Inferior parietal cortex (tissue), 1 donor: ENCODE data around the gene NUMB.

Experiments
- DNase-seq: peaks from one replicate; pipeline ENCODE4 v3.0.0-alpha.2; 2016; ENCODE audit errors: extremely low spot score

NUMB gene

DNA sequence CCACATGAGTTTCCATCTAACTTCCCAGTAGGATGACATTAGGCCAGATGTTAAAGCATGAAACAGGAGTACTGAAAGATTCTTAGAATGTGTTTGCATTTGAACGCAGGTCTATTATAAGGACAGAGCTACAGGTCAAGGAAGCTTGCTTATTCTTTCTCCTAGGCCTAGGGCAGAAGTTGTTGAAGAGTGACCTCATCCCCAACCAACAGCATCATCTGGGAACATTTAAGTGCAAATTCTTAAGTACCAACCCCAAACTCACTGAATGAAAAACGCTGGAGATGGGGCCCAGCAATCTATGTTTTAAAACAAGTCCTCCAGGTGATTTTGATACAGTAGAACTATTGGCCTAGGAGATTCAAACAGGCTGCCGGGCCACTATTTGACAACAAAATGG lies 168.6 kb downstream of the NUMB start:
- no peak for DNase-seq

DNA sequence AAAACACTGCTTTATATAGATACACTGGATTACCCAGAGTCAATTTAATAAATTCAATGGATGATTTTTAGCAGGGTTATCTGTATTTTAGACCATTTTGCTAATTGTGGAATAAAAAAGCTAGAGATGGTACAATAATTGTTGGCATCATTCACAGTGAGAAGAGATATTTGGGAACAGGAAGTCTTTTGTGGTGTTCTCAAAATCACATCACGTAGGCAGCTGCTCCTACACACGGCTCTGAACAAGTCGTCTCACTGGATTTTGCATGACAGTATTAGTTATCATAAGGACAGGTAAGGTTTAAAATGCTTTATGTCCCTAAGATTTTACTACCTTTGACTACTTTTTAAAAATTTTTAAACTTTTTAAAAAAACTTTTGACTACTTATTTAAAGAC lies 169.0 kb downstream of the NUMB start:
- DNase-seq: peak; percentile 55

DNA sequence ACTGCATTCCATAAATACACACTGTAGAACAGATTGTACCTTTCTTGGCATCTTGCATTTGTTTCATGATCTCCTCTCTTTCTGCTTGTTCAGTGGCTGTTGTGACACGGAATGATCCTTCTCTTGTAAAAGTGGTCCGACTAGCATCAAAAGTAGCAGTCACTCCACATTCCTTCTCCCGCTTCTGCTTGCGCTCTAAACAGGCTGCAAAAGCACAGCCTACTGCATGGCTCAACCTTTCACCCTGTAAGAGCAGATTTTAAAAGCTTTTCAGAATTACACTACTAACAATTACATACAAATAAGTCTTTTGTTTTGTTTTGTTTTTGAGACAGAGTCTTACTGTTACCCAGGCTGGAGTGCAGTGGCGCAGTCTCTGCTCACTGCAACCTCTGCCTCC lies 171.3 kb downstream of the NUMB start:
- no peak for DNase-seq

DNA sequence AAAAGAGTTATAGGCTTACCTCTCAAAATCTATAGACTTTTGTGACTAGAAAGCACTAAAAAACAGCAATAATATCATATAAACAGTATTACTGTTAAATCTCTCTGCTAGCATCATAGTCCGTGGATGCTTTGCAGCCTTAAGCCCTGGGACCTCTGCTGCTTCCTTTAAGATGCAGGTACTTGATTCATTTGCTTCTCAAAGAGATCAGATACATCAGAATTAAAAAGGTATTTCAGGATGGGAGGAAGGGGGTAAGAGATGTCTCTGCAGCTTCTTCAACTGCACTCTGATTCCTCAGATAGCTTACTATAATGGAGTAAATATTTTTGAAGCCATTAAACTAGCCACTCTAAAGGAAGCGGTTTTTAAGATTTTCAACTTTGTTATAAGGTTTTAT lies 171.7 kb downstream of the NUMB start:
- no peak for DNase-seq

DNA sequence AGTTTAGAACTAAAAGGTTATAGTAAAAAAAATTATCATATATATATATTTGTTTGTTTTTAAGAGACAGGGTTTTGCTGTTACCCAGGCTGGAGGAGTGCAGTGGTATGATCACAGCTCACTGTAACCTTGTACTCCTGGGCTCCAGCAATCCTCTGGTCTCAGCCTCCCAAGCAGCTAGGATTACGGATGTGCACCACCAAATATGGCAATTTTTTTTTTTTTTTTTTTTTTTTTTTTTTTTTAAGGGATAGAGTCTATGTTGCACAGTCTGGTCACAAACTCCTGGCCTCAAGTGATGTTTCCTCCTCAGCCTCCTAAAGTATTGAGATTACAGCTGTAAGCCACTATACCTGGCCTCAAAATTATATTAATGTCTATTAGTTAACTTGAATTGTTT lies 172.4 kb downstream of the NUMB start:
- DNase-seq: no peak

DNA sequence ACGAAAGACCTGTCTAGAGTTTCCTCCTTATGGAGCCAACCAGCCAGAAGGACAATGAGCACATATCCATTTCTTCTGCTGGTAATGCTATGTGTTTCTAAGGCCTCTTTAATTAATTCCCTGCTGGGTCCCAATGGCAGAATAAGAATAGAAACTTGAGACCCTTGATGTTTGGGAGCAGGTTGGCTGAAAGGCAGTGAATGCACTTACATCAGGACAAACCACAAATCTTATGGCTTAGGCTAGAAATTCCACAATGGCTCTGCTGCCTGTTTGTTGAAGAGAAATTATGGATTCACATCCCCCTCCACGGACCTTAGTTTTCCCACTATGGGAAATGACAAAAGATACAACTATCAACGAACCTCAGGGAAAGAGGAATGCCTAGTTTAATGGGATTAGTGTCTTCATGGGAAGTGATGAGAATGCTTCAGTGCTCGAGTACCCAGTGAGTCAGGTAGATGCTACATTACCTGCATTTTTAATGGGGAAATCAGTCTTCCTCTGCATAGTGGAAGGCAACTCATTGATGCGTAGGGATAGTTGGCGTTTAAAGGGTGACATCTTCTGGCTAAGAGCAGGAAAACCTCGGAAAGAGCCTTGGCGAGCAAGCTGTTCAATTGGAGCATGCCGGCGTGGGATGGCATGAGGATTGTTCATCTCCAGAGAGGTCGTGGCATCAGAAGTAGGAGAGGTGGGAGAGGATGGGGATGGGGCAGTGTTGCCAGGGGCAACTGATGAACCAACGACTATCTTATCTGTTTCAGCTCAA lies 174.6 kb downstream of the NUMB start:
- peak; percentile 63 for DNase-seq

DNA sequence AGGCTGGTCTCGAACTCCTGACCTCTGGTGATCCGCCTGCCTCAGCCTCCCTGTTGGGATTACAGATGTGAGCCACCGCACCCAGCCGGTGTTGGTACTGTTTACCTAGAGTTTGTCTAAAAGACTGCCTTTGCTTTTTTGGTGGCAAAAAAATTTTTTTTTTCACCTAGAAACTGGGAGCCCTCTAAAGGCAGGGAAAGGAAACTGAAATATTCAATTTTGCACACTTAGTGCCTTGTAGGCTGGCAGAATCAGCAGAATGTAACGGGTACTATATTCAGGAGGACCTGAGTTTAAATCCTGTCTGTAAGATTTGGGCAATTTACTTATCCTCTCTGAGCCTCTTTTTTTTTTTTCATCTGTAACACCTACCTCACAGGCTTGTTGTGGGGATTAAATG lies 177.4 kb downstream of the NUMB start:
- no peak for DNase-seq

DNA sequence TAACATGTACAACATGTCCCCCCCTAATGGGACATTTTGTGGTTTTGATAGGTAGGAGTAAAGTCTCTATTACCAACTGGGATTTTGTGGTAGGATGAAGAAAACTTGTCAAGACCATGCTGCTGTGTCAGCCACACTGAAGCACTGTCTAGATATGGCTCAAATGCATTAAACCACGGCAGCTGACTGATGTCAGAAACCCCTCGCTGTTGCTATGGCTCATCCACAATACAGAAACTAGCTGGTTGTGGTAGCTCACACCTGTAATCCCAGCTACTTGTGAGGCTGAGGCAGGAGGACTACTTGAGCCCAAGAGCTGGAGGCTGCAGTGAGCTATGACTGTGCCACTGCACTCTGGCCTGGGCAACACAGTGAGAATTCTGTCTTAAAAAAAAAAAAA lies 181.0 kb downstream of the NUMB start:
- DNase-seq: no peak

DNA sequence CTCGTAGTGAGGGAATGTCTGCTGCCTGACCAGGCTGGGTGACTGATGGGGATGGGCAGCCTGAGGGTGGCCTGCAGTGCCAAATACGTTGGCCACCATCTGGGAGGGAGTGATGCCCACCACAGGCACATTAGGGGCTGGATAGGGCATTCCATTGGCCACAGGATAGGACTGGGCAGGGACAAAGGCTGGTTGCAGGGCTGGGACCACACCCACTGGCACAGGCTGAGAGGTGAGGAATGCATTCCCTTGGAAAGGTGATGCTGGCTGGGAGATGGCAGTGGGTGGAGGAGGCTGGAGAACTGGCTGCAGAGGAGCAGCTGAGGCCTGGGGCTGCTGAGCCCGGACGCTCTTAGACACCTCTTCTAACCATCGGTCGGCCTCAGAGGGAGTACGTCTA lies 181.5 kb downstream of the NUMB start:
- no peak for DNase-seq

DNA sequence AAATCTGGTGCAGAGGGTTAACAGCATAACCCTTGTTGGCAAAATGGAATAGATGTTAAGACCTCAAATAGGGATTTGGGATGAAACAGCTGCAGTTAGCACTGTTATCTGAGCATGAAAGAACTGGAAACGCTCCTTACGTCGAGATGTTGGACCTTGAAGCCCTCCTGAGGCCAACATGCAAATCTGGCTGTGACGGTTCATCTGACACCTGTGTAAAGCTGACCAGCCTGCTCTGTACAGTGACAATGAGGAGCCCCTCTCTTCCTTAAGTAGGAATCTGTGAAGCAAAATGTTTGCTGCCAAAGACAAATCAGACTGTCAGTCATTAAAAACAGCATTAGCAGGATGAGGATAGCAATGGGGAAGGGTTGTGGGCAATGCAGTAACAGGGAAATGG lies 184.5 kb downstream of the NUMB start:
- no peak for DNase-seq

DNA sequence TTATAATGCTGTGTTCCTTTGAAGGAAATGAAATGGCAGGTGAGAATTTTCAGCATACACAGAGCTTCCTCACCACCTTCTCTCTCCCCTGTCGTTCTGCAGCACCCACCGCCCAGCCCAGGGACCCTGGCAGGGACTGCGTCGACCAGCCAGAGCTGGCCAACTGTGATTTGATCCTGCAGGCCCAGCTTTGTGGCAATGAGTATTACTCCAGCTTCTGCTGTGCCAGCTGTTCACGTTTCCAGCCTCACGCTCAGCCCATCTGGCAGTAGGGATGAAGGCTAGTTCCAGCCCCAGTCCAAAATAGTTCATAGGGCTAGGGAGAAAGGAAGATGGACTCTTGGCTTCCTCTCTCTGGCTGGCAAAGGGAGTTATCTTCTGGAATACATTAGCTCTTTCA lies 186.0 kb downstream of the NUMB start:
- DNase-seq: no peak

DNA sequence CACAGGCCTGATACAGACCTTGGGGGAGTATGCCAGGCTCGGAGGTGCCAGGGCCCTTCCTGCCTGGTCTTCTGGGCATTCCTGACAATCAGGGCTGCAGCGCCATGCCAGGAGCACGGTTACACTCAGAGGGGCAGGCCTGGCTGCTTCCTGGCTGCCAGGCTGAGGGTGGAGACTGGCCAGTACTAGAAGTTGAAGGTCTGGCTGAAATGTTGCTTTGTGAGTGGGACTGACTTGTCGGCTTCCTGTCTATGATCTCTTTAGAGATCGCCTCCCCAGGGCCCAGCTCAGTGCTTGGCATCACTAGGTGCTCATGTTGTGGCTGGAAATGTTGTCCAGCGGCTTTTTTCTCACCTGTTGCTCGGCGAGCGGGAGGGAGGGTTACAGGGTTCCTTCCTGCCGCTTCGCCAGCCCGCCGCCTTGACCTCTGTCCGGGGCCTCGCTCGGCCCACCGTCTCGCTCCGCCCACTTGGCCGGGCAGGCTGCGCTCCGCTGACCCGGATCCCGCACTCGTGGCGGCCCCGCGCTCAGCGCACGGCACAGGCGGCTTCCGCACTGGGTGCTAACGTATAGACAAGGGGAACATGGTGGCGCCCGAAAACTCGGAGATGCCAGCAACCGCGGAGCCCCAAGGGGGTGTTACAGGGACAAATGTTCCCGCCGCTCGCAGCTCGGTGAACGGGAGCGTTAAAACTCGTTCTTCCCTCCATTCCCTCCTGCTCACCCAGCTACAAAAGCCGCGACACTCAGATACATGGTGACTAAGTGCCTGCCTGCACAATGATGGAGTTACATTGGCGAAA lies 188.4 kb downstream of the NUMB start:
- DNase-seq: no peak

DNA sequence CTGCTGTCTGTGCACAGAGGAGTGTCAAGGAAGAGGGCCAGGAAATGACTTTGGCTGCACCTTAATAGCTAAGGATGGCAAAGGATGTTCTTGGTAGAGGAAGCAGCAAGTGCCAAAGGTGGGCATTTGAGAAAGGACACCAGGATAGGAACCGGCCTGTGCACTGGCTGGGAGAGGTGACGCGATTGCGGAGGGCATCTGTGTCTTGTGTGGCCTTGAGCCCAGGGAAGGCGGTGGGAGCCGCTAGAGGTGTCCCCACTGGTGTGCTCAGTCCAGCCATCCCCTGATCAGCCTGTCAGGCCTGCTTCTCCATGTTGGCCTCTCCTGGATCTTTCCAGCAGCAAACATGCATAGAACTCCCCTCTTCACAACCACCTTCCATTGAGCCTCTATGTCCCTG lies 190.9 kb downstream of the NUMB start:
- DNase-seq: no peak

DNA sequence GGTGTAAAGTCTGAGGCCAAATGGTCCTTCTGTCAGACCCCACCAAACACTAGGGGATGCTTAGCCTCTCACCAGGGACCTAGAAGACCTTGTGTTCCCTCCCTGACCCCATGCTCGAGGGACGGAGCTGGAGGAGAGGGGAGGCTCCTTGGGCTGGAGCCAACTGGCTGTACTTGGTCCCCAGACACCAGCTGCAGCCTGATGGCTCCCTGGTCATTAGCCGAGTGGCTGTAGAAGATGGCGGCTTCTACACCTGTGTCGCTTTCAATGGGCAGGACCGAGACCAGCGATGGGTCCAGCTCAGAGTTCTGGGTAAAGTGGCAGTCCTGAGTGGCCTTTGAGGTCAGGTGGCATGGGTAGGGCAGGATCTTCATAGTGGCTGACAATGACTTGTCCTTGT lies 192.0 kb downstream of the NUMB start:
- DNase-seq: no peak

DNA sequence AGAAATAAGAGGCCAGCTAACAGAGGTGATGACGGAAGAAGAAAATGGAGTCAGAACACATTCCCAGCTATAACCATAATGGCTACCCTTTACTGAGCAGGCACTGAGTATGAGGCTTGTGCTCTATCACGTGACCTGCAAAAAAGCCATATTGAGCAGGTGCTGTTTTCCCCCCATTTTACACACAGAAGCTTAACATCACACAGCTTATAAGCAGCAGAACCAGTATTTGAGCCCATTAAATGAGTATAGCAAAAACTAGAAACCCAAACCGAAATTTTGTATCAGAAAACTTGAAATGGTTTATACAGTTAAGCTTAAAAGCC lies 192.7 kb downstream of the NUMB start:
- DNase-seq: no peak

DNA sequence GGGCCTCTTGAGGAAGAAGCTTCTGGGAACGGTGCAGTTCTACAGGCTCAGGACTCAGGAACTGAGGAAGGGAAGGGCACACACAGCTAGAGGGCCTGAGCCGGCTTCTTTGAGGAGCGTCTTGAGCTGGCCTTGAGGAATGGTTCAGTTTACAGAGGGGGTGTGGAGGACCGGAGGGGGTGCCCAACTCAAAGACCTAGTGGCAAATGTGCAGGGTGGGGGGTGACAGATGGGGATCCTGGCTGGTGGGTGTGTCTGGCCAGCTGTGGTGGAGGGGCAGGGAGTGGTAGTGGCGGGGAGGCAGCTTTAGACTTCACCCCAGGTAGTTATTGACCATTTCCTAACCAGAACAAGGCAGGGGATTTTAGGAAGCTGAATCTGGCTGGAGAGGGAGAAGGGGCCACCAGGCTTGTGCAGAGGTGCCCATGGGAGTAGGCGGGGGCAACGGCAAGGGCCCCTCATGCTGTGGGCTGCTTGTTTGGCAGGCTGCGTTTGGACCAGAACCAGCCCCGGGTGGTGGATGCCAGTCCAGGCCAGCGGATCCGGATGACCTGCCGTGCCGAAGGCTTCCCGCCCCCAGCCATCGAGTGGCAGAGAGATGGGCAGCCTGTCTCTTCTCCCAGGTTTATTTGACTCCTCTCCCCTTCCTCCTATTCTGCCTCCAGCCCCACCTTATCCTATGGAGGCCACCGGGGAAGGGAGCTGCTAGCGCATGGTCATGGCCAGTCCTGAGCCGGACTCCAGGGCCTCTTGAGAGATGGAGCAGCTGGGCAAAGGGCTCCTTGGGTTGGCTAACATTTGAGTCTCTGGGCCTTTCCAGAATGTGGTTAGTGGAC lies 193.2 kb downstream of the NUMB start:
- DNase-seq: no peak

DNA sequence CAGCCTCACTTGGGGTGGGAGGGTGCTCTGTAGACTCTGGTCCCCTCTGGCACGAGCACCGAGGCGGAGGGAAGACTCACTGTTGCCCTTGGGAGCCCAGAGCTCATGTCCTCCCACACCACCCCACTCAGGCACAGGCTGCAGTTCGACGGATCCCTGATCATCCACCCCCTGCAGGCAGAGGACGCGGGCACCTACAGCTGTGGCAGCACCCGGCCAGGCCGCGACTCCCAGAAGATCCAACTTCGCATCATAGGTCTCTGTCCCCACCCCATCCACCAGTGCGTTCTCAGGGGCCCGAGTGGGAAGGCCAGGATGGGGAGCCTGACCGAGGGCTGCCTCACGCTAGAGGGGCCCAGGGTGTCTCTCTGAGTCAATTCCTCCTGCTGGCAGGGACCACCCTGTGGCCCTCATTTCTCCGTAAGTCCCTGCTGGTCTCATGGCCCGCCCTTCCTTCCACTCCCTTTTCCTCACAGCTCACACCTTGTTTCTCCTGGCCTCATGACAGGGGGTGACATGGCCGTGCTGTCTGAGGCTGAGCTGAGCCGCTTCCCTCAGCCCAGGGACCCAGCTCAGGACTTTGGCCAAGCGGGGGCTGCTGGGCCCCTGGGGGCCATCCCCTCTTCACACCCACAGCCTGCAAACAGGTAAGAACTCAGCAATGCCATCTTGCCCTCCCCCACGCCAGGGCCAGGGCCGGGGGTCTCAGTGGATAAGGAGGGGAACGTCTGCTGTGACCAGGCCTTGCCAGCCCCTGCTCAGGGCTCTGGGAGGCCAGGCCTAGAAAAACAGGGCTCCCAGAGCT lies 194.1 kb downstream of the NUMB start:
- no peak for DNase-seq

DNA sequence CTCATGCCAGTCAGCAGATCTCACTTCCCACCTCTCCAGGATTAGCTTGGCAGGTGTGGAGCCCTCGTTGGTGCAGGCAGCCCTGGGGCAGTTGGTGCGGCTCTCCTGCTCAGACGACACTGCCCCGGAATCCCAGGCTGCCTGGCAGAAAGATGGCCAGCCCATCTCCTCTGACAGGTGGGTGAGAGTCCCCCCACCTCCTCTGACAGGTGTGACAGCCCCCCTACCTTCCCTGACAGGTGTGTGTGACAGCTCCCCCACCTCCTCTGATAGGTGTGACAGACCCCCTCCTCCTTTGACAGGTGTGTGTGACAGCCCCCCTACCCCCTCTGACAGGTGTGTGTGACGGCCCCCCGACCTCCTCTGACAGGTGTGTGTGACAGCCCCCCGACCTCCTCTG lies 194.7 kb downstream of the NUMB start:
- DNase-seq: no peak

DNA sequence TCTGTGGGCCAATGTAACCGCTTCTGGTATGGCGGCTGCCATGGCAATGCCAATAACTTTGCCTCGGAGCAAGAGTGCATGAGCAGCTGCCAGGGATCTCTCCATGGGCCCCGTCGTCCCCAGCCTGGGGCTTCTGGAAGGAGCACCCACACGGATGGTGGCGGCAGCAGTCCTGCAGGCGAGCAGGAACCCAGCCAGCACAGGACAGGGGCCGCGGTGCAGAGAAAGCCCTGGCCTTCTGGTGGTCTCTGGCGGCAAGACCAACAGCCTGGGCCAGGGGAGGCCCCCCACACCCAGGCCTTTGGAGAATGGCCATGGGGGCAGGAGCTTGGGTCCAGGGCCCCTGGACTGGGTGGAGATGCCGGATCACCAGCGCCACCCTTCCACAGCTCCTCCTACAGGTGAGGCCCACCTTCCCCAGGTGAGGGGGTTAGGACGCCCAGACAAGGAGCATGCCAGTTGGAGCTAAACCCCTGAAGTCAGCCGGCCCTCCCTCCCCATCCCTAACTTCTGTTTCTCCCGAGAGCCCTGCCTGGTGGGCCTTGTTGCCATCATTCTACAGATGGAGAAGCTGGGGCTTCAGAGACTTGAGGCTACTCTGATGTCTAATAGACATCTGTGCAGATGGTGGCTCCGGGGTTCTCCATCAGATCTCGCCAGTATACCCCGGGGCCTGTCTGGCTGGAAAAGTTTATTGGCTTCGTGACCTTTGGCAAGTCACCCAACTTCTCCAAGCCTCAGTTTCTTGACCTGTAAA lies 195.7 kb downstream of the NUMB start:
- no peak for DNase-seq

DNA sequence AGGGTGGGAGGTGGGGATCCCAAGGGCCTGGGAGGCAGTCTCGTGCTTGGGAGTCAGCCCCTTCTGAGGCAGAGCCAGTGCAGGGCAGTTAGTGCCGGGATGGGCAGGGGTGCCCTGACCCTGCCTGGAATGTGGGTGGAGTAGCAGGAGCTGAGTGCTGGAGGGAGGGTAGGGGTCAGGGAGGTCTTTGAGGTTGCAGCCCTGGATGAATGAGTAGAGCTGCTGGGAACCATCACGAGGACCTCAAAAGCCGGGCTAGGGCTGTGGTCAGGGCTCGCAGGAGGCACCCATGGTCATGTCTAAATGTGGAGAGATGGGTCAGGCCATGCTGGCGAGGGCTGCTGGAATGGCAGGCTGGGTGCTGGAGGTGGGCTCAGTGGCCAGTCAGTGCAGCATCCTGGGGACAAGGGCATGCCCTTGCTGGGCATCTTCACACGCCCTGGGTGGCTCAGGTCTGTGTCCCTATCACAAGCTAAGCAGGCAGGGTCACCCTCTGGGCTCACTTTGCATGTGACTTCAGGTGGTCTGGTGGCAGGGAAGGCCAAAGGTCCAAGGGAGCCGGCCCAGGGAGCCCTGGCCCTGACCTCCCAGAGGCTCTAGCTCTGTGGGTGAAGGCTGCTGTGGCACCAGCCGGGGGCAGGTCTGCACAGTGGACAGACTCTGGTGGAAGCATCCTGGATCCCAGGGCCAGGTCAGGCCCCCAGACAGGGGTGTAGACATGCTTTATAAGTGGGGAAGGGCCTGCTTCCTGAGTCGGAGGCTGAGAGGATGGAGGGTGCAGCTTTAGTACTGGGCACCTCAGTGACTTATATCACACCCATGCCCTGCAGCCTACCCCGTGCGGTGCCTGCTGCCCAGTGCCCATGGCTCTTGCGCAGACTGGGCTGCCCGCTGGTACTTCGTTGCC lies 196.6 kb downstream of the NUMB start:
- no peak for DNase-seq
